ENCODE measurements around the gene ABCG4. TPM values are rescaled to one million over a fixed set of nuclear protein-coding genes. Genes with fewer than 3 reads are reported as not detected.

ABCG4 gene
- total RNA-seq, 1 experiment from 2014 or later: 1.9 TPM

DNA sequence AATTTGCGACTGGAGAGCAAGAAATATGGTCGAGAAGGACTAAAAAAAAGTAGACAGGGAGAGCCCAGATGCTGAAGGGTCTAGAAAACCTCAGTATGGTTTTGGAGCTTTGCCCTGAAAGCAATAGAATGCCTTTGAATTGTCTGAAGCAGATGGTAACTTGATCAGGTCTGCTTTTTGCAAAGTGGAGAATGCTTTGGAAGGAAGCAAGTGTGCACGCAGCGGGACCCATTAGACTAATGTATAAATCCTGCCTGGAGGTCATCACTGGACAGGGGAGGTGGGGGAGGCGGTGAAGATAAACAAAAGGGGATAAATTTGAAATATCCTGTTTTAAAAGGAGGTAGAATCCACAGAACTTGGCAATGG is 28.2 kb upstream of the ABCG4 start:
- Histone ChIP-seq H4K20me1 (ENCODE audit: insufficient read depth) (no peaks in the 10 kb centered on the region), H3K79me2 (ENCODE audit: insufficient read depth, low read length) (peaks cover 25% of the 10 kb centered on the region), H3K27me3 (ENCODE audit: insufficient read depth, low read length) (no peaks in the 10 kb centered on the region), H3K9ac (ENCODE audit: low read length) (peak overlapping the region; percentile 70), H3K9me2 (ENCODE audit: insufficient read depth) (no peaks in the 10 kb centered on the region), H3K4me2 (ENCODE audit: low read length) (peak overlapping the region; percentile 87), H3K4me3 (replicated peaks in 1 of 2; ENCODE audit: low read depth in 1 of 2, low read length in 2 of 2) (peak overlapping the region; percentile 43 to 99), H3K9me3 (ENCODE audit: control insufficient read depth in 1 of 2, insufficient read depth in 1 of 2, low read depth in 1 of 2, low read length in 2 of 2) (no peaks in the 10 kb centered on the region), H3K27ac (ENCODE audit: low read depth, low read length) (peak overlapping the region; percentile 40), H3K36me3 (ENCODE audit: control insufficient read depth in 1 of 2, insufficient read depth in 2 of 2, low read length in 2 of 2) (peaks cover under 1 to 5% of the 10 kb centered on the region in 2 experiments; a peak in 2 of 4 replicates), H3K4me1 (ENCODE audit: control insufficient read depth in 1 of 2, insufficient read depth in 2 of 2, low read length in 2 of 2) (peaks cover 13 to 24% of the 10 kb centered on the region in 2 experiments), H2AFZ (ENCODE audit: low read depth, low read length, poor library complexity, severe bottlenecking) (peak overlapping the region; percentile 75)
- ChIA-PET RAD21 (ENCODE audit: low non-redundant PET in 1 of 2, low total read pairs in 2 of 2, uncharacterized antibody in 2 of 2, unreplicated experiment in 2 of 2) (no interaction called here), CTCF (interaction anchor here (1.6 to 1.9 kb wide), 2 partner anchors 48 to 217 kb away, joined by 3 to 6 read pairs; partner anchors contain the start of gene NLRX1), POLR2A (interaction anchor here (0.9 to 2.5 kb wide), 5 partner anchors 9 to 36 kb away, joined by 3 to 14 read pairs (median 7); partner anchors contain the start of gene HMBS)
- DNase-seq (ENCODE audit: low read depth, low spot score) (no peak), ATAC-seq (no peak)
- BruUV-seq (replicated peaks): TSS peak; percentile 94
- intact Hi-C loops (cut with micrococcal nuclease): no loop called here
- TF ChIP-seq ZFX (IDR thresholded peaks at IDR 0.05) (no peak), SP1 (IDR thresholded peaks at IDR 0.05; ENCODE audit: low read depth) (peak; percentile 30; the same call in 1 of the 2 replicates)

GRCh38 chr11:119121008-119121810 is 27.6 kb upstream of the ABCG4 start, which contains the start of gene HINFP:
TSS of gene HINFP (plus strand) at chr11:119121580. CDS start at chr11:119126945, 5,365 bp downstream.
- POLR2A ChIA-PET: interaction anchor here (0.6 to 2.5 kb wide), 12 partner anchors 9 to 235 kb away, joined by 3 to 14 read pairs (median 4); partner anchors contain the start of genes C2CD2L, DPAGT1 and HMBS
- intact Hi-C loops (cut with micrococcal nuclease): no loop called here
- RAD21 ChIA-PET (ENCODE audit: low non-redundant PET in 1 of 2, low total read pairs in 2 of 2, uncharacterized antibody in 2 of 2, unreplicated experiment in 2 of 2): interaction anchor here in 1 of 2 experiments (0.6 kb wide), 1 partner anchor 19 kb away, joined by 4 read pairs; the partner anchor contains the start of gene DPAGT1
- H2AFZ ChIP-seq (ENCODE audit: low read depth, low read length, poor library complexity, severe bottlenecking): peak within 1 kb of the TSS; percentile 75
- H3K9ac ChIP-seq (ENCODE audit: low read length): peak within 1 kb of the TSS; percentile 87
- H3K27ac ChIP-seq (ENCODE audit: low read depth, low read length): peak within 1 kb of the TSS; percentile 62
- H3K9me3 ChIP-seq (ENCODE audit: control insufficient read depth in 1 of 2, insufficient read depth in 1 of 2, low read depth in 1 of 2, low read length in 2 of 2): no peaks in the 10 kb centered on the region
- peak within 1 kb of the TSS; percentile 87 for H3K4me2 ChIP-seq (ENCODE audit: low read length)
- H3K36me3 ChIP-seq (ENCODE audit: control insufficient read depth in 1 of 2, insufficient read depth in 2 of 2, low read length in 2 of 2): peaks cover 0 to under 1% of the 10 kb centered on the region in 2 experiments; a peak in 1 of 4 replicates
- H3K27me3 ChIP-seq (ENCODE audit: insufficient read depth, low read length): no peaks in the 10 kb centered on the region
- DNase-seq (ENCODE audit: low read depth, low spot score): peak; percentile 97
- H3K79me2 ChIP-seq (ENCODE audit: insufficient read depth, low read length): peaks cover 25% of the 10 kb centered on the region
- H3K9me2 ChIP-seq (ENCODE audit: insufficient read depth): no peaks in the 10 kb centered on the region
- H3K4me3 ChIP-seq (replicated peaks in 1 of 2; ENCODE audit: low read depth in 1 of 2, low read length in 2 of 2): peak within 1 kb of the TSS; percentile 97 to 99
- no TSS peak for BruUV-seq (replicated peaks)
- no peaks in the 10 kb centered on the region for H4K20me1 ChIP-seq (ENCODE audit: insufficient read depth)
- CTCF ChIA-PET: interaction anchor here (0.6 to 1.9 kb wide), 5 partner anchors 14 to 217 kb away, joined by 3 to 6 read pairs (median 4); partner anchors contain the start of genes HMBS and NLRX1
- ATAC-seq: peak; percentile 97
- H3K4me1 ChIP-seq (ENCODE audit: control insufficient read depth in 1 of 2, insufficient read depth in 2 of 2, low read length in 2 of 2): peaks cover 16 to 30% of the 10 kb centered on the region in 2 experiments
- TF ChIP-seq EZH2 (IDR thresholded peaks at IDR 0.05): no peak
- peak; percentile 15; the same call in 1 of the 2 replicates for TF ChIP-seq ZFX (IDR thresholded peaks at IDR 0.05)
- peak; percentile 50; the same call in 1 of the 2 replicates for TF ChIP-seq EGR1 (IDR thresholded peaks at IDR 0.05; ENCODE audit: low read depth)
- TF ChIP-seq TCF7L2 (IDR thresholded peaks at IDR 0.05; ENCODE audit: borderline replicate concordance, extremely low read depth, insufficient read depth, insufficient read length): peak; percentile 30
- TF ChIP-seq SP1 (IDR thresholded peaks at IDR 0.05; ENCODE audit: low read depth): peak; percentile 94
- TF ChIP-seq CEBPB (IDR thresholded peaks at IDR 0.05; ENCODE audit: low read depth): no peak
- TF ChIP-seq POLR2AphosphoS5 (IDR thresholded peaks at IDR 0.05; ENCODE audit: low read depth, low read length): peak; percentile 87
- no peak for TF ChIP-seq REST (IDR thresholded peaks at IDR 0.05; ENCODE audit: low read depth)
- no peak for TF ChIP-seq FOSL1 (IDR thresholded peaks at IDR 0.05; ENCODE audit: low read depth)
- no peak for TF ChIP-seq YY1 (IDR thresholded peaks at IDR 0.05; ENCODE audit: extremely low read depth, insufficient replicate concordance, low read depth, low read length)
- peak; percentile 84 for TF ChIP-seq POLR2A (IDR thresholded peaks at IDR 0.05; ENCODE audit: borderline replicate concordance, extremely low read depth, insufficient read depth, insufficient read length)
- no peak for TF ChIP-seq JUND (IDR thresholded peaks at IDR 0.05)
- TF ChIP-seq SRF (IDR thresholded peaks at IDR 0.05; ENCODE audit: low read depth): no peak
- no peak for TF ChIP-seq CBX3 (IDR thresholded peaks at IDR 0.05; ENCODE audit: low read depth)
- no peak for TF ChIP-seq SIN3A (IDR thresholded peaks at IDR 0.05; ENCODE audit: low read depth)
